Measurements from ENCODE around the gene MIF.
"Not testable (repeated sequence)": the region's sequence is repeated elsewhere in the genome, so short reads cannot be mapped to it uniquely, and the experiment has no call there.

The MIF gene
- 10.0 to 21.3 reads per million in 2 experiments for total RNA-seq

GRCh38 chr22:23893945-23894709 is at the start of gene MIF:
MIF (plus strand) TSS chr22:23894383; CDS start chr22:23894475, 92 bp downstream.
- peak; percentile 87 for DNase-seq (ENCODE audit: low read depth)

GRCh38 chr22:23844739-23845202 is 49.4 kb upstream of the MIF start:
- no peak for DNase-seq (ENCODE audit: low read depth)

DNA sequence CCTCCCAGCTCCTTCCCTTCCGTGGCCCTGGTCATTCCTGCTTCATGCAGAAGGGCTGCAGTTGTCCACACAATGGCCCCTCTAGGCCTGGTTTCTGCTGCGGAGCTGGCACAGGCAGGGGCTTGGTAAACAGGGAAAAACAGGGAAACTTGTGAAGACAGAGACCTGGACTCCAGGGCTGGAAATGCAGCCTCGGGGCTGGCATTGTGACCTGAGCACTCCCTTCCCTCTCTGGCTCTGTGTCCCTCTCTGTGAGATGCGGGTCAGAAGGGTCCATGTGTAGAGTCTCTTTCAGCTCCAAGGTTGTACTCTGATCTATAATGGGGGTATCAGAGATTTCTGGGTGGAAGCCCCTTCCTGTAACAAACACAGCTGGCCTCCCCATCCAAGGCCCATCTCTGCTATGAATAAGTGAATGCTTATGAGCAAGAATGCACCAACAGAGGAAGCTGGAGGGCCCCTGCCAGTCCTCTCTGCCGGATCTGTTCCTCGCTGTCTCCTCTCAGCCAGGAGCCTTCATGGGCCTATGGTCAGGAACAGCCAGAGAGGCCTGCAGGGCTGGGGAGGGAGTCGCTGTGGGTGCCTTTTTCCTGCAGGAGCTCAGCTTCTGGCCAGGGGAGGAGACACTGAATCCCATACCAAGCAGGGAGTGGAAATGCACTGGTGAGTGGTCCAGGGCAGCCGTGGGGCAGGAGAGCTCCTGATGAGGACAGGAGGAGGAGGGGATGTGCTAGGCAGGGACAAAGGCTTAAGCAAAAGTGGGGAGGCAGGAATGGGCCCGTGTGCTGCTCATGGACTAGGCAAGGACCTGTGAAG is 48.7 kb upstream of the MIF start:
- DNase-seq (ENCODE audit: low read depth), result no peak

- no peak for DNase-seq (ENCODE audit: low read depth)
Observed at GRCh38 chr22:23846081-23846469, 48.1 kb upstream of the MIF start.

DNA sequence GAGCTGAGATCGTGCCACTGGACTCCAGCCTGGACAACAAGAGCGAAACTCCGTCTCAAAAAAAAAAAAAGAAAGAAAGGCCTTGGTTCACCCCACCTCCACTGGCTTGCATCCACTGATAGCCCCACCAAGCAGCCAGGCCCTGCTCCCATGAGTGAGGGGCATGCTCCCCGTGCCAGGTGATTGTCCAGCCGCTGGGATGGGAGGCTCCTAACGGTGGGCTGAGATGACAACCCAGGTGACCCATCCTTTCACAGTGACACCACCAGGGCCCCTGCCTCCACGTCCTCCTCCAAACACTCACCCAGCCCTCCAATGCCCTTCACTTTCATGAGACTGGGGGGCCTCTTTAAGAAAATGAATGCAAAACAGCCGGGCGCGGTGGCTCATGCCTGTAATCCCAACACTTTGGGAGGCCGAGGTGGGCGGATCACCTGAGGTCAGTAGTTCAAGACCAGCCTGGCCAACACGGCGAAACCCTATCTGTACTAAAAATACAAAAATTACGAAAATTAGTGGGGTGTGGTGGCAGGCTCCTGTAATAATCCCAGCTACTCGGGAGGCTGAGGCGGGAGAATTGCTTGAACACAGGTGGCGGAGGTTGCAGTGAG is 46.8 kb upstream of the MIF start:
- DNase-seq (ENCODE audit: low read depth), result no peak

DNA sequence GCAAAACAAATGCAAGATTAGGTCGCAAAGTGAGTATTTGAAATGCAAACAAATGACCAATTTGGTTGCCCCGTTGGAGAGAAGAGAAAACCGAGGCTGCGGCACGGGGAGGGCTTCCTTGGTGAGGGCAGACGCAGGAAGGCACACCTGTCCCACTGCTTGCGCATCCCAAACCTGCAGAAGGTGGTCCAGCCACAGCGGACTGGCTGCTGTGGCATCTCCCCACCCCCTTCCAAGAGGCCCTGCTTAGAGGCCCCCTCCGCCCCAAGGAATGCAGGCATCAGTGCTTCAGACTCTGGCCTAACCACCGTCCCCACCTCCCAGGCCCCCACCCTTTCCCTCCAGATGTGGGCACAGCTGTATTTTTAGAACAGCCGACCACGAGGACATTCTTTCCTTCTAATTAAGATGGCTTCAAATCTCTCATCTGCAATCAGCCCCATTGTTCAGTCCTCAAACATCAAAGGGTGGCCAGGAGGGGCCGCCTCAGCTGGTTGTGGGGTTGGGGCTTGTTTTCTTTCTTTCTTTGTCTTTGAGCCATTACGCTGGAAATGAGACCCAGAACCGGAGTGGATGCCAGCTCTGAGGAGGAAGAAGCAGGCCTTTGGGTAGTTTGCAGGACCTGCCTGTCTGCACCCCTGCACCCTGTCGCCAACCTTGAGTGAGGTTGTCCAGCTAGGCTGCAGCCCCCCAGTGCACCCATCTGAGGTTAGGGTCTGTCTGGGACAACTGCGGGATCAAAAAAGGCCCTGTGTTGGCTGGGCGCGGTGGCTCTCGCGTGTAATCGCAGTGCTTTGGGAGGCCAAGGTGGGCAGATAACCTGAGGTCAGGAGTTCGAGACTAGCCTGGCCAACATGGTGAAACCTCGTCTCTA is 46.0 kb upstream of the MIF start:
- no peak for DNase-seq (ENCODE audit: low read depth)

- DNase-seq (ENCODE audit: low read depth), result peak; percentile 73
Observed at GRCh38 chr22:23849009-23850006, 44.9 kb upstream of the MIF start.

DNA sequence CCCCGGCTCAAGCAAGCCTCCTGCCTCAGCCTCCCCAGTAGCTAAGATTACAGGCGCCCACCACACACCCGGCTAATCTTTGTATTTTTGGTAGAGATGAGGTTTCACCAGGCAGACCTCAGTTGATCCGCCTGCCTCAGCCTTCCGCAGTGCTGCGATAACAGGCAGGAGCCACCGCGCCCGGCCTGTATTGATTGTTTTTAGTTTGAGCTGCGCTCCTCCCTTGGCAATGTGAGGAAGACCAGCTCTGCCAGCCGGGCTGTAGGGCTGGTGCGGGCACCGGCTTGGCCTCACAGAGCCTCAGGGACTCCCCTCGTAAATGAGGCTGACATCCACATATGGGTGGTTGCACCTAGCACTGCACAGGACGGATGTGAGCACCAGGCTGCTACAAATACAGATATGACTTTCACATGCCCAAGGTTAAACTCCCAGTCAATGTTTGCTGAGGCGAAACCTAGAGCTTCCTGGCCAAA is 44.0 kb upstream of the MIF start:
- DNase-seq (ENCODE audit: low read depth), result no peak

DNA sequence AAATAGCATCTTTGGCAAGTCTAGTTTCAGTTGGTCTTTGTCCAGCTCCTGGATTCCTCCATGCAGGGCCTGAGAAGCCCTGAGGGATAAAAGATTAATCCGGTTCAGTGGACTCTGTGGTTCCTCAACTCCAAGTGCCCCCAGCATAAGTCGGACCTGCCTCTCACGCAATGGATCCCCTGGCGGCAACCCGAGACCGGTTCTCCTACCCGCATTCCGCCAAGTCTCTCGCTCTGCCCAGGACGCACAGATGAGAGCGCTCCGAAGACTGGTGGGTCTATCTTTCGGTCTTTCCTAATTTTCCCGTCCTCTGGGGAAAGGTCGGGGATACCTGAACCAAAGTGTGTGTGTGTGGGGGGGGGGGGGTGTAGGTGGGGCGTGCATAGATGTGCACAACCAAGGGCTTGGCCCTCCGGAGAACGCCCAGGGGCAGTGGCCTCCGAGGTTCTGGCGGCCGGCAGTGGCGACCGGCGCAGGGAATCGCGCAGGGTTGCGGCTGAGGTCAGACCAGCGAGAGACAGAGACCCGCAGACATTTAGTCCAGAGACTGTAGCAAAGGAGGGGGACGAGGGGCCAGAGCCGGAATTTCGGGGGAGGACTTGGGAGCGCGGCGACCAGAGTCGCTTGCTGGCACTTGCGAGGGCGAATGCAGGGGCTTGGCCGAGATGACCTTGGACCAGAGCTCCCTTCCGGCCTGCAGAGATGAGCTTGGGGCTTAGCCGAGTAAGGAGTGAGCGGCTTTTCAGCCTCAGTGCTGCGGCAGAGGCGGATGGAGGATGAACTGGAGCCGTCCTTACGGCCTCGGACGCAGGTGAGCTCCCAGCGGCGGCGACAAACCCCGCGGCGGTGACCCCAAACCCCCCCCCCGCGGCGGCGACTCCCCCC is 37.2 kb upstream of the MIF start:
- no peak for DNase-seq (ENCODE audit: low read depth)

- DNase-seq (ENCODE audit: low read depth), result peak; percentile 87
Observed at GRCh38 chr22:23857606-23858483, 36.3 kb upstream of the MIF start, which contains the start of gene SLC2A11. SLC2A11 (plus strand) TSS chr22:23857875; CDS start chr22:23858000, 125 bp downstream.

DNA sequence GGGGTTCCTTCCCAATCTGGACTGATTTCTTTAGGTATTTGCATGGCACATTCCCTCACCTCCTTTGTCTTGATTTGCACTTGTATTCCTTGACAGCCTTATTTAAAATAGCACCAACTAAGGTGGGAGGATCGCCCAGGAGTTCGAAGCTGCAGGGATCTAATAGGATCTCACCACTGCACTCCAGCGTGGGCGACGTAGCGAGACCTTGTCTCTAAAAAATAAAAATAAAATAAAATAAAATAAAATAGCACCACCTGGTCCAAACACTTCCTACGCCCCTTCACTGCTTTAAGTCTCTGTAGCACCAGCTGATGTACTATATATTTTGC is 35.7 kb upstream of the MIF start:
- DNase-seq (ENCODE audit: low read depth), result no peak

GRCh38 chr22:23859201-23859600 is 35.0 kb upstream of the MIF start:
- no peak for DNase-seq (ENCODE audit: low read depth)

DNA sequence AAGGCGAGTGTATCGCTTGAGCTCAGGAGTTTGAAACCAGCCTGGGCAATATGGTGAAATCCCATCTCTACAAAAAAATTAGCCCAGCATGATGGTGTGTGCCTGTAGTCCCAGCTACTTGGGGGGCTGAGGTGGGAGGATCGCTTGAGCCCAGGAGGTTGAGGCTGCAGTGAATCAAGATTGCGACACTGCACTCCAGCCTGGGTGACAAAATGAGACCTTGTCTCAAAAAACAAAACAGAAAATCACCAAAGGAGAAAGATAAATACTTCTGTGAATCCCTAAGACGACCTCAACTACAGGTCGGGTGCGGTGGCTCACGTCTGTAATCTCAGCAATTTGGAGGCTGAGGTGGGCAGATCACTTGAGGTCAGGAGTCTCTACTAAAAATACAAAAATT is 34.0 kb upstream of the MIF start:
- not testable (repeated sequence) for DNase-seq (ENCODE audit: low read depth)

GRCh38 chr22:23862103-23862502 is 32.1 kb upstream of the MIF start:
- DNase-seq (ENCODE audit: low read depth), result no peak

- DNase-seq (ENCODE audit: low read depth), result not testable (repeated sequence)
Observed at GRCh38 chr22:23864499-23865154, 29.6 kb upstream of the MIF start.

- DNase-seq (ENCODE audit: low read depth), result no peak
Observed at GRCh38 chr22:23868580-23868979, 25.6 kb upstream of the MIF start.

DNA sequence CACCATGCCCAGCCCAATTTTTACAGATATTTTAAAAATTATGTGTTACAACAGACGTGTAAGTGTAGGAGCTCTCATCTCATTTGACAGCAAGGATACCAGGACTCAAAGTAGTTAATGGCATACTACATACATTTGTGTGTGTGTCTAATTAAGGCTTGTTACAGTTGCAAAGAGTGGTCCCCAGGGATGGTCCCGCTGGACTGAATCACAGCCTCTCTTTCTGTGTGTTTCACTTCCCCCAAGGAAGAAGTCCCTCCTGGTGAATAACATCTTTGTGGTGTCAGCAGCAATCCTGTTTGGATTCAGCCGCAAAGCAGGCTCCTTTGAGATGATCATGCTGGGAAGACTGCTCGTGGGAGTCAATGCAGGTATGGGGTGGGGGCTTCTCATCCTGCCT is 19.3 kb upstream of the MIF start:
- no peak for DNase-seq (ENCODE audit: low read depth)

DNA sequence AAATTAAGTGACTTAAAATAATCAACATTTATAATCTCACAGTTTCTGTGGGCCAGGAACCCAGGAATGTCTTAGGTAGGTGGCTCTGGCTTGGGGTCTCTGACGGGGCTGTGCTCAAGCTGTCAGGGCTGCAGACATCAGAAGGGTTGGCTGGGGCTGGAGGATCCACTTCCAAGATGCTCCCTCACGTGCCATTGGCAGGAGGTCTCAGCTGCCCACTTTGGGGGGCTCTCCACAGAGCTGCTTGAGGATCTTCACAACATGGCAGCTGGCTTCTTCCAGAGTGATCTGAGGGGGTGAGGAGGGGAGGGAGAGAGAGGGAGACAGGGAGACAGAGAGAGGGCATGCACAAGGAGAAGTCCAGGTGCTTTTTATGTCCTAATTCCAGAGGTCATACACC is 18.4 kb upstream of the MIF start:
- DNase-seq (ENCODE audit: low read depth), result no peak
